Kidney (tissue), 14 donors: ENCODE results near the gene ZFTA. TPM values are rescaled to one million over a fixed set of nuclear protein-coding genes. Genes with fewer than 3 reads are reported as not detected.

Experiments
- DNase-seq, 5 donors: peaks; one replicate each; pipeline ENCODE4 v3.0.0-alpha.2; 2013 to 2020
- FAIRE-seq: peaks from 2 replicates; lab custom pipeline; 2012; peaks lifted over from hg19 to GRCh38; lab: Jason Lieb, UNC
- H3K27ac ChIP-seq, 2 donors: one replicate each; pipeline ENCODE4 v1.7.0; 2013; ENCODE audit warnings: low read depth in 2 of 2, low read length in 2 of 2, inconsistent platforms in 1 of 2
- H3K27me3 ChIP-seq: one replicate; pipeline ENCODE4 v1.7.1; 2013; ENCODE audit warnings: low read length, inconsistent platforms; ENCODE audit not compliant: control insufficient read depth, insufficient read depth
- H3K36me3 ChIP-seq, 3 donors: one replicate each; pipeline versions ENCODE4 v1.7.0 to v1.7.1; 2013; ENCODE audit warnings: low read length in 3 of 3, control low read depth in 1 of 3, inconsistent platforms in 1 of 3; ENCODE audit not compliant: insufficient read depth in 3 of 3, control insufficient read depth in 2 of 3
- H3K4me1 ChIP-seq, 3 donors: one replicate each; pipeline versions ENCODE4 v1.7.0 to v1.7.1; 2013; ENCODE audit warnings: low read length in 3 of 3, inconsistent platforms in 1 of 3, low read depth in 1 of 3; ENCODE audit not compliant: control insufficient read depth in 2 of 3, insufficient read depth in 2 of 3
- H3K4me3 ChIP-seq, 3 donors: one replicate each; pipeline versions ENCODE4 v1.7.0 to v1.8.1; 2013; ENCODE audit warnings: low read length in 3 of 3, control low read depth in 1 of 3, inconsistent platforms in 1 of 3
- H3K9ac ChIP-seq, 3 donors: one replicate each; pipeline versions ENCODE4 v1.7.0 to v1.7.1; 2013; ENCODE audit warnings: low read length in 3 of 3, control low read depth in 1 of 3, inconsistent platforms in 1 of 3
- H3K9me3 ChIP-seq, 3 donors: one replicate each; pipeline versions ENCODE4 v1.7.0 to v1.7.1; 2013; ENCODE audit warnings: low read length in 3 of 3, control low read depth in 1 of 3, inconsistent platforms in 1 of 3; ENCODE audit not compliant: control insufficient read depth in 2 of 3, insufficient read depth in 1 of 3
- intact Hi-C: fragments of 100-400 bp; cut with DNase I; formaldehyde crosslinking; loops from one replicate; pipeline ENCODE4 v1.11.1; 2022
- polyA plus RNA-seq: library from polyadenylated mRNA; stranded (reverse); fragments of 350-450 nt; fragmentation: Illumina TruSeq; extraction: RNeasy Lipid Tissue Mini Kit (QIAGEN cat#74804); gene quantifications from one replicate; pipeline ENCODE4 v1.2.3, GENCODE V29; 2014; ENCODE audit warnings: low read depth, low replicate concordance; ENCODE audit not compliant: insufficient read depth
- total RNA-seq: library from RNA; stranded (reverse); fragmentation: NEBNext Ultra II Directional; extraction: Animal tissue kit (Norgen Biotek cat#: 25700); gene quantifications from one replicate; pipeline ENCODE4 v1.2.1, GENCODE V29; 2021
- TF ChIP-seq, protein P1 (sequence below): IDR thresholded peaks from 3 replicates; pipeline ENCODE4 v1.5.1; 2012; ENCODE audit warnings: mild to moderate bottlenecking, moderate library complexity, borderline replicate concordance; ENCODE audit not compliant: insufficient read depth; ENCODE audit errors: extremely low read depth
- donor health status: control.
- donor health status: control.
- donor health status: control.
- donor health status: control.
- donor health status: control.
- donor health status: DM: yes; HTN: yes; CAD: no.
- donor health status: Normal renal cell carcinoma (clear cell type).

Gene ZFTA
- total and polyA plus RNA-seq, 2 donors from 2014 or later: 10.8 to 14.4 TPM

DNA sequence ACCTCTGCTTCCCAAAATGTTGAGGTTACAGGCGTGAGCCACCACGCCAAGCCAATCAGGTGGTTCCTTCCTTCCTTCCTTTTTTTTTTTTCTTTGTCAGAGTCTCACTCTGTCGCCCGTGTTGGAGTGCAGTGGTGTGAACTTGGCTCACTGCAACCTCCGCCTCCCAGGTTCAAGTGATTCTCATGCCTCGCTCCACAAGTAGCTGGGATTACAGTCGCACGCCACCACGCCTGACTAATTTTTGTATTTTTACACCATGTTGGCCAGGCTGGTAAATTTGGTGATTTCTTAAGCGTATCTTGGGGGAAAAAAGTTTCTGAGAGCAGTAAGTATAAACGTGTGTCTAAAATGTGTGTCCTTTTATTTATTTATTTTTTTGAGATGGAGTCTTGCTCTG lies 26.5 kb upstream of the ZFTA start:
- Histone ChIP-seq H3K4me3 (no peak overlapping the region), H3K9ac (no peak overlapping the region), H3K27ac (no peak overlapping the region), H3K27me3 (no peaks in the 10 kb centered on the region), H3K4me1 (no peaks in the 10 kb centered on the region), H3K9me3 (peaks cover 0 to 5% (median 0%) of the 10 kb centered on the region in 3 donors), H3K36me3 (no peaks in the 10 kb centered on the region)
- intact Hi-C loops: no loop called here
- FAIRE-seq: no peak
- peak in 1 of 5 donors; percentile 17 for DNase-seq
- TF ChIP-seq, protein P1, sequence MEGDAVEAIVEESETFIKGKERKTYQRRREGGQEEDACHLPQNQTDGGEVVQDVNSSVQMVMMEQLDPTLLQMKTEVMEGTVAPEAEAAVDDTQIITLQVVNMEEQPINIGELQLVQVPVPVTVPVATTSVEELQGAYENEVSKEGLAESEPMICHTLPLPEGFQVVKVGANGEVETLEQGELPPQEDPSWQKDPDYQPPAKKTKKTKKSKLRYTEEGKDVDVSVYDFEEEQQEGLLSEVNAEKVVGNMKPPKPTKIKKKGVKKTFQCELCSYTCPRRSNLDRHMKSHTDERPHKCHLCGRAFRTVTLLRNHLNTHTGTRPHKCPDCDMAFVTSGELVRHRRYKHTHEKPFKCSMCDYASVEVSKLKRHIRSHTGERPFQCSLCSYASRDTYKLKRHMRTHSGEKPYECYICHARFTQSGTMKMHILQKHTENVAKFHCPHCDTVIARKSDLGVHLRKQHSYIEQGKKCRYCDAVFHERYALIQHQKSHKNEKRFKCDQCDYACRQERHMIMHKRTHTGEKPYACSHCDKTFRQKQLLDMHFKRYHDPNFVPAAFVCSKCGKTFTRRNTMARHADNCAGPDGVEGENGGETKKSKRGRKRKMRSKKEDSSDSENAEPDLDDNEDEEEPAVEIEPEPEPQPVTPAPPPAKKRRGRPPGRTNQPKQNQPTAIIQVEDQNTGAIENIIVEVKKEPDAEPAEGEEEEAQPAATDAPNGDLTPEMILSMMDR: no peak

DNA sequence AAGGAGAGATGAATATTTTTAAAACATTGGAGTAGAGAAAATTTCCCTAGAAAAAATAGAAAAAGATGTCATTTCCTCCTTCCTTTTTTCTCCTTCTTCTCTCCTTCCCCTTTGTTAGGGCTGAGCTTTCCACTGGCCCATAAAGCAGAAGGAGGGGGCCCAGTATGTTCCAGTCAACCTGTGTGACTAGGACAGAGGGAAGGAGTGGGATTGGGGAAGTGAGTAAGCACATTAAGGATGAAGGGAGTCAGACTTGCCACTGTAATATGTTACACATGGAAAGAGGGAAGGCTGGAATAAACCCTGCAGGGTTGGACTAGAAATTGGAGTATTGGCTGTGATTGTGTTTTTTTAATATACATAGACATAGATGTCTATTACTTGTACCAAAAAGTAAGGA lies 24.6 kb upstream of the ZFTA start:
- no peaks in the 10 kb centered on the region for H3K4me1 ChIP-seq
- no peak overlapping the region for H3K9ac ChIP-seq
- no peaks in the 10 kb centered on the region for H3K36me3 ChIP-seq
- H3K9me3 ChIP-seq: peaks cover 0 to 5% (median 0%) of the 10 kb centered on the region in 3 donors
- FAIRE-seq: no peak
- DNase-seq: no peak
- intact Hi-C loops: no loop called here
- TF ChIP-seq, protein P1: no peak
- no peaks in the 10 kb centered on the region for H3K27me3 ChIP-seq
- no peak overlapping the region for H3K27ac ChIP-seq
- H3K4me3 ChIP-seq: no peak overlapping the region

DNA sequence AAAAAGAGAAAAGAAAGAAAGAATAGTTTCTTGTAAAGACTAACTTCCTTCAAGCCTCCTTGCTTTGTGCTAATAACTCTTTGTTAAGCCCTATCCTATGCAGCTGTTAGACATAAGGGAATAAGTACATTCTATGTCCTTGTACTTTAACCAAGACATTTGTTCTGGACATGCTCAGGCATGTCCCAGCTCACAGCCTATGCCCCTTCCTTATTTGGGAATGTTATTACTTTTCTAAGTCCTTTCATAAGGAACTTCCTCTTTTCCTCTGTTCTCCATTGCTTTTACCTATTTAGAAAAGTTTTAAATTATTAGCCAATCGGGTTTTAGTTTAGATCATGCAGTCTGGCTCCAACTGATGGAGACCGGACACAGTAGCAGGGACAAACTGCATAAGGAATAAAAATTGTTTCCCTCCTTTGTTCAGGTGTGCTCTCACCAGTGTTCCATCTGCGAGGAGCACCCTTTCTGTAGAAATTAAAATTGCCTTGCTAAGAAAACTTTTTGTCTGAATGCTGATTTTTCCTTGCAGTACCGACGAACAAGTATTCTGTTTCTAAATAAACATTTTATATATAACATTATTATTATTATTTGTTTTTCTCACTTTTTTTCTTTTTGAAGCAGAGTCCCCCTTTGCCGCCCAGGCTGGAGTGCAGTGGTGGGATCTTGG lies 23.1 kb upstream of the ZFTA start:
- FAIRE-seq: no peak
- no peak overlapping the region for H3K9ac ChIP-seq
- intact Hi-C loops: no loop called here
- peaks cover 0 to 5% (median 0%) of the 10 kb centered on the region in 3 donors for H3K9me3 ChIP-seq
- H3K36me3 ChIP-seq: no peaks in the 10 kb centered on the region
- no peaks in the 10 kb centered on the region for H3K27me3 ChIP-seq
- no peak overlapping the region for H3K27ac ChIP-seq
- no peak for DNase-seq
- no peaks in the 10 kb centered on the region for H3K4me1 ChIP-seq
- TF ChIP-seq, protein P1: no peak
- H3K4me3 ChIP-seq: no peak overlapping the region
